ENCODE results near the gene PCLO.

DNA sequence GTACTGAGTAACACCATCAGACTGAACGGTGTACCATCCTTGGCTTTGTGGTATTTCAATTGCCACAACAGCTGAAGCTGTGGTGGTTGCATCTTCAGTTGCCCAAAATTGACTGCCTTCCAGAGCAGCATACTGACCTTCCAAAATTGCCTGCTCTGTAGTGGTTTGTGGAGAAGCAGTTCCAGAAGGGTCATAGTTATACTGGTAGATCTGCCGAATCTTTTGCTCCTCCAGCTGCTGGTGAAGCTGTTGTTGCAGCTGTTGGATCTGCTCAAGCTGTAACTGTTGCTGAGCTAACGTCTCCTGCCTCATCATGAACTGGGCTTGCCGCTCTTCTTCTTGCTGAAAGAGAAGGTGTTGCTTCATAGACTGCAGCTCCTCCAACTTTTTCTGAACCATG lies 212.2 kb downstream of the PCLO start:
- TF ChIP-seq POLR2AphosphoS5 (IDR thresholded peaks at IDR 0.05; ENCODE audit: low read depth, low read length): no peak
- TF ChIP-seq POLR2A (IDR thresholded peaks at IDR 0.05; ENCODE audit: low read depth, low read length): no peak
